HEK293 (cell line): ENCODE results near the gene NET1.

Experiments used
- KLF1 ChIP-seq: fragments of 450-650 bp; formaldehyde crosslinking; IDR thresholded peaks from 2 replicates; pipeline ENCODE4 v1.5.1; 2016; ENCODE audit warnings: missing biosample characterization, missing genetic modification characterization
- ZNF623 ChIP-seq: fragments of 450-650 bp; formaldehyde crosslinking; IDR thresholded peaks from 2 replicates; pipeline ENCODE4 v1.5.1; 2016; ENCODE audit warnings: missing biosample characterization, missing genetic modification characterization
- TF ChIP-seq, protein P1 (sequence below): fragments of 450-650 bp; formaldehyde crosslinking; IDR thresholded peaks from 2 replicates; pipeline ENCODE4 v1.5.1; 2016; ENCODE audit warnings: missing biosample characterization, missing genetic modification characterization

NET1 gene

DNA sequence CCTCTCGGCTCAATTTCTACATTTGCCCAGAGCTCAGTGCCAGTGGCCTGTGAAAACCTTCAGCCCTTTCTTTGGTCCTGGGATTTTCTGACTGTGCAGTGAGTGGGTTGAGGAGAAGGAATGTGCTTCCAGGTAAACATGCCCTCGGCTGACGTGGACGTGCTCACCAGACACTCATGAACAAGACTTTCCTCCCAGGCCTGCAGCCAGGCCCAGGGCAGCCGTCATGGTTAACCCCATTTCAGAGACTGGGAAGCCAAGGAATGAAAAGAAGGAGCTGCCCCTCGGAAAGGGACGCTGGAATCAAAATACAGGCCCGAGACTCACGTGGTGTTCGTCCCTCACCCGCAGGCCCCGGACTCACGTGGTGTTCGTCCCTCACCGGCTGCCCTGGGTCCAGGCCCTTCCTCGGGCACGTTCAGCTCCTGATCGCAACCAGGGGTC lies 95.8 kb downstream of the NET1 start (continued):
- TF ChIP-seq KLF1 (tag by site-specific recombination) (no peak), ZNF623 (tag by site-specific recombination) (no peak)
- TF ChIP-seq, protein P1, sequence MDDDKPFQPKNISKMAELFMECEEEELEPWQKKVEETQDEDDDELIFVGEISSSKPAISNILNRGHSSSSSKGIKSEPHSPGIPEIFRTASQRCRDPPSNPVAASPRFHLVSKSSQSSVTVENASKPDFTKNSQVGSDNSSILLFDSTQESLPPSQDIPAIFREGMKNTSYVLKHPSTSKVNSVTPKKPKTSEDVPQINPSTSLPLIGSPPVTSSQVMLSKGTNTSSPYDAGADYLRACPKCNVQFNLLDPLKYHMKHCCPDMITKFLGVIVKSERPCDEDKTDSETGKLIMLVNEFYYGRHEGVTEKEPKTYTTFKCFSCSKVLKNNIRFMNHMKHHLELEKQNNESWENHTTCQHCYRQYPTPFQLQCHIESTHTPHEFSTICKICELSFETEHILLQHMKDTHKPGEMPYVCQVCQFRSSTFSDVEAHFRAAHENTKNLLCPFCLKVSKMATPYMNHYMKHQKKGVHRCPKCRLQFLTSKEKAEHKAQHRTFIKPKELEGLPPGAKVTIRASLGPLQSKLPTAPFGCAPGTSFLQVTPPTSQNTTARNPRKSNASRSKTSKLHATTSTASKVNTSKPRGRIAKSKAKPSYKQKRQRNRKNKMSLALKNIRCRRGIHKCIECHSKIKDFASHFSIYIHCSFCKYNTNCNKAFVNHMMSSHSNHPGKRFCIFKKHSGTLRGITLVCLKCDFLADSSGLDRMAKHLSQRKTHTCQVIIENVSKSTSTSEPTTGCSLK = no peak
